K562 (cell line): ENCODE data around the gene ANKRD13D. TPM values are rescaled to one million over a fixed set of nuclear protein-coding genes. Genes with fewer than 3 reads are reported as not detected.

Source experiments
- ATAC-seq: fragments of 200-7000 bp; cut with Tn5 transposase; 3 replicates; pipeline ENCODE4 v1.9.1; 2020; ENCODE audit warnings: moderate library complexity
- BruUV-seq: library from RNA; stranded (reverse); fragments of 400-500 nt; replicated peaks from 2 replicates; lab custom pipeline; 2021; lab: Mats Ljungman, UMichigan
- CTCF ChIA-PET: fragments of 300-600 bp; formaldehyde crosslinking; extraction: SDS; loops from one replicate; lab custom pipeline; 2021; ENCODE audit warnings: low intra/inter-chr PET ratio; lab: Yijun Ruan, JAX
- POLR2A ChIA-PET: fragments of 300-600, 350-650 bp; sonication (Branson Sonifier 250); formaldehyde crosslinking; extraction: SDS; loops from one replicate; lab custom pipeline; 2021; ENCODE audit warnings: antibody characterized with exemption, inconsistent platforms; lab: Yijun Ruan, JAX
- DNase-seq, 4 experiments: peaks; one replicate each; pipeline versions ENCODE4 v3.0.0 to v3.0.0-alpha.2; 2011 to 2018; ENCODE audit warnings: low spot score in 3 of 4, mixed read lengths in 3 of 4; ENCODE audit errors: extremely low read depth in 1 of 4
- FAIRE-seq: peaks from 2 replicates; lab custom pipeline; 2011; peaks lifted over from hg19 to GRCh38; lab: Jason Lieb, UNC
- H2AFZ ChIP-seq: 2 replicates; pipeline ENCODE4 v1.6.0; 2011; ENCODE audit warnings: low read depth, low read length, control low read depth, inconsistent platforms
- H3K27ac ChIP-seq: fragments of 200-600 bp; 3 replicates; pipeline ENCODE4 v1.8.0; 2011; ENCODE audit warnings: low read depth, mild to moderate bottlenecking, control low read depth, inconsistent platforms, low read length, moderate library complexity, mixed read lengths; ENCODE audit errors: extremely low read depth
- H3K27me3 ChIP-seq, 2 experiments: fragments of 300-600 bp in 1 of 2; 2 replicates in 1 of 2; 3 replicates in 1 of 2; pipeline versions ENCODE4 v1.6.0 to v1.8.0; 2011; ENCODE audit warnings: inconsistent platforms in 2 of 2, low read length in 2 of 2, mild to moderate bottlenecking in 1 of 2, mixed read lengths in 1 of 2, moderate library complexity in 1 of 2; ENCODE audit not compliant: control insufficient read depth in 2 of 2, insufficient read depth in 2 of 2
- H3K36me3 ChIP-seq: fragments of 300-600 bp; 3 replicates; pipeline ENCODE4 v1.8.0; 2011; ENCODE audit warnings: mild to moderate bottlenecking, low read length, inconsistent platforms; ENCODE audit not compliant: control insufficient read depth, insufficient read depth
- H3K4me1 ChIP-seq, 2 experiments: fragments of 200-600 bp in 1 of 2; replicated peaks in 1 of 2; 2 replicates in 1 of 2; 3 replicates in 1 of 2; pipeline versions ENCODE4 v1.5.1 to v1.8.0; 2011; ENCODE audit warnings: inconsistent platforms in 2 of 2, low read length in 2 of 2, mild to moderate bottlenecking in 1 of 2, mixed read lengths in 1 of 2, moderate library complexity in 1 of 2; ENCODE audit not compliant: control insufficient read depth in 2 of 2, insufficient read depth in 2 of 2
- H3K4me2 ChIP-seq: 2 replicates; pipeline ENCODE4 v1.6.1; 2011; ENCODE audit warnings: low read length, control low read depth, inconsistent platforms, mixed read lengths; ENCODE audit not compliant: insufficient read depth
- H3K4me3 ChIP-seq: fragments of 200-600 bp; sonication (generic), shearing (Covaris generic); 2 replicates; pipeline ENCODE4 v1.5.1; 2016; ENCODE audit warnings: control low read depth, inconsistent platforms
- H3K79me2 ChIP-seq: fragments of 200-600 bp; 3 replicates; pipeline ENCODE4 v1.8.0; 2011; ENCODE audit warnings: low read length, inconsistent platforms; ENCODE audit not compliant: control insufficient read depth, insufficient read depth
- H3K9ac ChIP-seq, 2 experiments: 2 replicates each; pipeline versions ENCODE4 v1.6.0 to v1.6.1; 2011; ENCODE audit warnings: low read depth in 2 of 2, low read length in 2 of 2, control low read depth in 1 of 2, inconsistent platforms in 1 of 2, mild to moderate bottlenecking in 1 of 2, mixed read lengths in 1 of 2; ENCODE audit not compliant: insufficient read depth in 1 of 2
- H3K9me1 ChIP-seq: one replicate; pipeline ENCODE4 v1.6.0; 2011; ENCODE audit warnings: inconsistent platforms, mild to moderate bottlenecking, low read length, moderate library complexity; ENCODE audit not compliant: control insufficient read depth, insufficient read depth
- H3K9me3 ChIP-seq: replicated peaks from 2 replicates; pipeline ENCODE4 v1.5.1; 2011; ENCODE audit warnings: low read depth, low read length, inconsistent platforms; ENCODE audit not compliant: control insufficient read depth, insufficient read depth
- H4K20me1 ChIP-seq: replicated peaks from 2 replicates; pipeline ENCODE4 v1.6.1; 2011; ENCODE audit warnings: low read length, inconsistent platforms, mixed read lengths; ENCODE audit not compliant: control insufficient read depth, insufficient read depth
- ARID1B ChIP-seq: fragments of 450-650 bp; IDR thresholded peaks from 2 replicates; pipeline ENCODE4 v1.6.1; 2016; ENCODE audit warnings: antibody characterized with exemption, mild to moderate bottlenecking, inconsistent platforms
- BCL6 ChIP-seq: fragments of 250-450 bp; sonication (Bioruptor Pico); IDR thresholded peaks from 2 replicates; pipeline ENCODE4 v1.4.0; 2020
- HDAC1 ChIP-seq, 2 experiments: fragments of 450-650 bp; IDR thresholded peaks; 2 replicates each; pipeline ENCODE4 v1.6.1; 2016 to 2017; ENCODE audit warnings: inconsistent platforms in 1 of 2, mild to moderate bottlenecking in 1 of 2, moderate library complexity in 1 of 2
- KAT7 ChIP-seq: sonication (generic); formaldehyde crosslinking; IDR thresholded peaks from 2 replicates; pipeline ENCODE4 v1.8.0; 2022; ENCODE audit warnings: missing genetic modification reagents, mild to moderate bottlenecking, borderline replicate concordance
- RFX5 ChIP-seq: IDR thresholded peaks from 2 replicates; pipeline ENCODE4 v1.6.1; 2011; ENCODE audit warnings: low read depth, mild to moderate bottlenecking, improper control_type of control experiment, low read length
- ZNF184 ChIP-seq: sonication (generic); formaldehyde crosslinking; IDR thresholded peaks from 2 replicates; pipeline ENCODE4 v1.5.0; 2020; ENCODE audit warnings: missing genetic modification reagents
- ZNF699 ChIP-seq: fragments of 250-450 bp; sonication (Bioruptor Pico); IDR thresholded peaks from 2 replicates; pipeline ENCODE4 v1.8.0; 2021; ENCODE audit warnings: mild to moderate bottlenecking, moderate library complexity; ENCODE audit not compliant: insufficient replicate concordance
- WGBS: fragments of 100-300 bp; shearing (Covaris generic); methylation state at CpG from one replicate; pipeline ENCODE4 v1.1.6; 2016; ENCODE audit warnings: low coverage, mixed read lengths; ENCODE audit not compliant: insufficient coverage; ENCODE audit errors: missing lambda C conversion rate; 5-methylcytosine and 5-hydroxymethylcytosine counted together
- in situ Hi-C: fragments of 300-500 bp; cut with MboI; formaldehyde crosslinking; loops from 4 replicates; pipeline ENCODE4 v1.15.0; 2018; ENCODE audit warnings: inconsistent platforms, mixed read lengths
- intact Hi-C: fragments of 100-400 bp; cut with micrococcal nuclease; formaldehyde crosslinking; loops from 2 replicates; pipeline ENCODE4 v1.14.2; 2022
- polyA plus RNA-seq, 8 experiments: library from polyadenylated mRNA; depleted of rRNA in 4 of 8; stranded (reverse) in 5 of 8; unstranded in 3 of 8; fragments of >200 nt; fragmentation: Nextera tagmentation in 2 of 8; fragmentation: Illumina TruSeq in 1 of 8; extraction: Ambion mirVana in 2 of 8; extraction: Trizol in 1 of 8; gene quantifications; 2 replicates each; pipeline versions ENCODE4 v1.2.1 to v1.2.3, GENCODE V29; 2011 to 2014; ENCODE audit warnings: inconsistent platforms in 1 of 8, missing spikeins in 1 of 8
- total RNA-seq, 7 experiments: library from RNA; depleted of rRNA in 6 of 7; stranded (reverse); fragments of >200 nt in 6 of 7; fragmentation: Illumina TruSeq in 2 of 7; extraction: Trizol in 2 of 7; gene quantifications; 2 replicates each; pipeline versions ENCODE4 v1.2.1 to v1.2.3, GENCODE V29; 2011 to 2021; ENCODE audit warnings: low replicate concordance in 1 of 7

Gene ANKRD13D
- total and polyA plus RNA-seq, 9 of the 15 experiments (the other 6 are each of a cell fraction or from before 2014, with no cell fraction given) = 0.94 to 40.9 (median 22.4) TPM

- POLR2A ChIA-PET = interaction anchor here (0.8 to 1.3 kb wide), 3 partner anchors 9 to 27 kb away, joined by 3 to 4 read pairs (median 3); no protein-coding TSS in a partner anchor
- 68% methylated on average over 13 of the region's 14 CpGs for WGBS
- in situ Hi-C loops (no loop called here), intact Hi-C loops (no loop called here)
- no peaks in the 10 kb centered on the region for H4K20me1 ChIP-seq
- H3K27ac ChIP-seq = no peak overlapping the region
- H3K9me1 ChIP-seq = no peaks in the 10 kb centered on the region
- no peaks in the 10 kb centered on the region for H3K9me3 ChIP-seq
- no peak overlapping the region for H3K9ac ChIP-seq
- no peak overlapping the region for H3K4me3 ChIP-seq
- no peaks in the 10 kb centered on the region for H3K79me2 ChIP-seq
- peaks cover 25% of the 10 kb centered on the region; the same call in 2 of the 3 replicates for H3K36me3 ChIP-seq
- no TSS peak for BruUV-seq
- peaks cover 0 to 53% of the 10 kb centered on the region in 2 experiments; a peak in 2 of 5 replicates for H3K4me1 ChIP-seq
- CTCF ChIA-PET = no interaction called here
- FAIRE-seq = no peak
- no peak overlapping the region for H2AFZ ChIP-seq
- TF ChIP-seq KAT7 (CRISPR knock-in tag) = no peak
- TF ChIP-seq ZNF184 = no peak
- no peak for TF ChIP-seq ZNF699 (CRISPR knock-in tag)
- no peak for TF ChIP-seq RFX5
- TF ChIP-seq ARID1B = no peak
- TF ChIP-seq HDAC1 (IDR thresholded peaks at IDR 0.05) = no peak
- TF ChIP-seq BCL6 (CRISPR knock-in tag) = no peak
- TF ChIP-seq, all 486 proteins: peak for 0
- DNase-seq (no peak), ATAC-seq (no peak)
- Histone ChIP-seq H3K4me2 (no peak overlapping the region), H3K27me3 (no peaks in the 10 kb centered on the region)
These were observed 15.5 kb downstream of the ANKRD13D start for GRCh38 chr11:67304511-67305113.
